Hepatocyte (in vitro differentiated cells): ENCODE measurements around the gene CTNND2.

Experiments
- EZH2 ChIP-seq: fragments of 200-600 bp; sonication (generic); IDR thresholded peaks from 2 replicates; pipeline ENCODE4 v1.6.1; 2016; ENCODE audit warnings: antibody characterized with exemption, mild to moderate bottlenecking, borderline replicate concordance
- TF ChIP-seq, protein P1 (sequence below): fragments of 200-600 bp; sonication (generic); IDR thresholded peaks from 2 replicates; pipeline ENCODE4 v1.5.1; 2016; ENCODE audit warnings: antibody characterized with exemption, mild to moderate bottlenecking; ENCODE audit not compliant: poor library complexity

DNA sequence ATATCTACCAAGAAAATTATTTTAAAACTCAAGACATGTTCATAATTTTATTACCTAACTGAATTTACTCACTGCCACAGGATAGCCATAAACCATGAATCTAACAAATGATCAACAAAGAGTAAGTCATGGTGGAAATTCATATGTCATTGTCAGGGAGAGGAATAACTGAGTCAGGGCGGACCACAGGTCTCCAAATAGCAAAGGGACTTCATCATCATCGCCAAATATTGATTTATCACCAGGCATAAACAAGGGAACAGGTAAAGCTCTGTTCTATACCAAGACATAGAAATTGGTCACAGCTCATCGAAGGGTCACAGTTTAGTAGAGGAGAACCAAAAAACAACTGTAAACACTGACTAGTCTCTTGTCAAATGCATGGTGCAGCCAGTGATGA is 94.8 kb downstream of the CTNND2 start:
- TF ChIP-seq, protein P1, sequence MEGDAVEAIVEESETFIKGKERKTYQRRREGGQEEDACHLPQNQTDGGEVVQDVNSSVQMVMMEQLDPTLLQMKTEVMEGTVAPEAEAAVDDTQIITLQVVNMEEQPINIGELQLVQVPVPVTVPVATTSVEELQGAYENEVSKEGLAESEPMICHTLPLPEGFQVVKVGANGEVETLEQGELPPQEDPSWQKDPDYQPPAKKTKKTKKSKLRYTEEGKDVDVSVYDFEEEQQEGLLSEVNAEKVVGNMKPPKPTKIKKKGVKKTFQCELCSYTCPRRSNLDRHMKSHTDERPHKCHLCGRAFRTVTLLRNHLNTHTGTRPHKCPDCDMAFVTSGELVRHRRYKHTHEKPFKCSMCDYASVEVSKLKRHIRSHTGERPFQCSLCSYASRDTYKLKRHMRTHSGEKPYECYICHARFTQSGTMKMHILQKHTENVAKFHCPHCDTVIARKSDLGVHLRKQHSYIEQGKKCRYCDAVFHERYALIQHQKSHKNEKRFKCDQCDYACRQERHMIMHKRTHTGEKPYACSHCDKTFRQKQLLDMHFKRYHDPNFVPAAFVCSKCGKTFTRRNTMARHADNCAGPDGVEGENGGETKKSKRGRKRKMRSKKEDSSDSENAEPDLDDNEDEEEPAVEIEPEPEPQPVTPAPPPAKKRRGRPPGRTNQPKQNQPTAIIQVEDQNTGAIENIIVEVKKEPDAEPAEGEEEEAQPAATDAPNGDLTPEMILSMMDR: no peak
- TF ChIP-seq EZH2: no peak
